GM19467 (cell line): ENCODE measurements around the gene MYLK.

Source experiments
- ATAC-seq: cut with Tn5 transposase; IDR thresholded peaks from one replicate; pipeline ENCODE4 v1.9.1; 2021; ENCODE audit warnings: mild to moderate bottlenecking, moderate library complexity; ENCODE audit not compliant: unreplicated experiment

The MYLK gene

DNA sequence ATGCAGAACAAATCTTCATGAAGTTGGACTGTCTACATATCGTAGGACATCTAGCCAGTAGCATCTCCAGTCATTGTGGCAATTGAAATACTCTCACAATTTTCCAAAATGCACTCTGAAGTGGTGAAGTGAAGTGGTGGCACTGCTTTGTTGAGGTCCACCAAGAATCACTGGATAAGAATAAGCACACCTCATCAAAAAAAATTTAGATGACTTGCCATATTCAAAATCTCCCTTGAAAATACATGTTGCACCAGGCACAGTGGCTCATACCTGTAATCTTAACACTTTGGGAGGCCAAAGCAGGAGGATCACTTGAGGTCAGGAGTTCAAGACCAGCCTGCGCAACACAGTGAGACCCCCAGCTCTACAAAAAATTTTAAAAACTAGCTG lies 312.2 kb downstream of the MYLK start:
- no peak for ATAC-seq

DNA sequence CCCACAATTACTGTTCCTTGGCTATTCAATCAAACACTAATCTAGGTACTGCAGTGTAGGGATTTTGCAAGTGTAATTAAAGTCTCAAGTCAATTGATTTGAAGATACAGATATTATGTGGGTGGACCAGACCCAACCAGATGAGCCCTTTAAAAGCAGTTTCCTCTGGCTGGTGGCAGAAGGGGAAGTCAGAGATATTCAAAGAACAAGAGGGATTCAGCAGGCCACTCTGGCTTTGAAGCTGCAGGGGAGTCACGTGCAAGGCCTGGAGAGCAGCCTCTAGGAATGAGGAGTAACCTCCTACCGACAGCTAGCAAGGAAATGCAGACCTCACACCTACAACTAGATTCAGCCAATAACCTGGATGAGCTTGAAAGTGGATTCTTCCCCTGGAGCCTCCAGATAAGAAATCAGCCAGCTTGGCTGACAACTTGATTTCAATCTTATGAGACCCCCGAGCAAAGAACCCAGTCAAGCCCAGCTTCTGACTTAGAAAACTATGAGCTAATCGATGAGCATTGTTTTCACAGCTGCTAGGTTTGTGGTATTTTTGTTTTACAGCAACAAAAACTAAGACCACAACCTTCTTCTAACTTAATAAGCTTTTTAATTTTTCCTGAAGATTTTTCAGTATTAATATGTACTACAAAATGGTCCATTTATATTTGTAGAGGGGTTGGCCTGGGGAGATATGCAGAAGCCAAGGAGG lies 312.7 kb downstream of the MYLK start:
- ATAC-seq: no peak

DNA sequence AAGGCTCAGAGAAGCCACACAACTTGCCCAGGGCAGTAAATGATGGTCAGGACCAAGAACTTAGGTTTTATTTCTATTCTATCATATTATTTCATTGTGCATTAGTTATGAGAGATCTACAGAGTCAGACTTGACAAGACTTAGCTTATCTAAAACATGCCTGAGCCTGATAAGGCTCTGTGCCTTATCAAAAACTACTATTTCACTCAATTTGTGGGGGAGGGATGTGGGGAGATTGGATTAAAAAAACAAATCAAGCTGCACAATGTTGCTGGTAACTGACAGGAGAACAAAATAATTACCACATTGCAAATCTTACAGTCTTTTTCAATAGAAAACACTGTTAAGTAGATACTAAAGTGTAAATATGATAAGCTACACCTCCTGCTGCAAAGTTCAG lies 315.3 kb downstream of the MYLK start:
- no peak for ATAC-seq

DNA sequence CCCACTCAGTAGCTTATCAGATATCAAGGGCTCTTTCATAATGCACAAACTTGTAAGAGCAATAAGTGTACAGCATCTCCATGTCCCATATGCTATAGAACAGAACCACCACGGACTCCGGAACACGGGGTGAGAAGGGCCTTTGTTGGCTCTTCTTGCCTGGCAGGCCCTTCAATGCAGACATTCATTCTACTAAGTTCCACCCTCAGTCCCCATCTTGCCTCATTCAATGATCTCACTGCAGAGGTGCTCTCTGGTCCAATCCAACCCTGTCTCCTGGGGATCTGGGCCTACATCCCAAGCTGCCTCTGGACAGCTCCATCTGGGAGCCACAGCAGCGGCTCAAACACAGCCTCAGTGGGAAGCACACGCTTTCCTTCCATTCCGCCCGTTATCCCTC lies 316.1 kb downstream of the MYLK start:
- ATAC-seq: no peak

DNA sequence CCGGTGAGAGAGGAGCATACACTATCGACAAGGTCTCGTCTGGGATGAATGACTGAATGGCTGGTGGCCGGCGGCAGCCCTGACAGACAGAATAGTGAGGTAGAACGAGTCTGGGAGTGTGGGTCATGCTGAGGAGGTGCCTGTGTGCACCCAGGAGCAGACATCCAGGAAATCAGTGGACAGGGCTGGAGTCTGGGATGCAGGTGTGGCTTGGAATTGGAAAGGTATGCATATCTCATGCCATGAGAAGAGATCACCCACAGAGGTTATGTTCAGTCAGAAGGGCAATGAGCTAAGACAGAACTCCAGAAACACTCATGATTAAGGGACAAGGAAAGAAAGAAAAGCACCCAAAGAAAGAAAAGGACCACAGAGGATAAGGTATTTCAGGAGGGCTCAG lies 320.1 kb downstream of the MYLK start:
- no peak for ATAC-seq

DNA sequence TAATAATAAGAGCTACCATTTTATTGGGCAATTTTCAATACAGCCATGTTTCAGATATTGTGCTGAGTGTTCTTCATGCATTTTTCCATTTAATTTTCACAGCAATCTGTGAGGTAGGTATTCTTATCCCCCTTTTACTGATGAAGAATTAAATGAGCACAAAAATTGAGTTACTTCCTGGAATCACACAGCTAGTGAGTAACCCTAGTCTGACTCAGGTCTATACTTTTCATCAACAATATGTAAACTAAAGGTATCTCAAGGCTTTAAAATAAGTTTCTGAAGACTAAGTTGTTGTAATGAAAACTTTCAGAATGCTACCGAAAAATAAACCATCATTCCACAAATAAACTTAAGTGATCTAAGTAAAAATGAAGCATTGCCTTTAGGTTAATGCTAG lies 321.6 kb downstream of the MYLK start:
- no peak for ATAC-seq

DNA sequence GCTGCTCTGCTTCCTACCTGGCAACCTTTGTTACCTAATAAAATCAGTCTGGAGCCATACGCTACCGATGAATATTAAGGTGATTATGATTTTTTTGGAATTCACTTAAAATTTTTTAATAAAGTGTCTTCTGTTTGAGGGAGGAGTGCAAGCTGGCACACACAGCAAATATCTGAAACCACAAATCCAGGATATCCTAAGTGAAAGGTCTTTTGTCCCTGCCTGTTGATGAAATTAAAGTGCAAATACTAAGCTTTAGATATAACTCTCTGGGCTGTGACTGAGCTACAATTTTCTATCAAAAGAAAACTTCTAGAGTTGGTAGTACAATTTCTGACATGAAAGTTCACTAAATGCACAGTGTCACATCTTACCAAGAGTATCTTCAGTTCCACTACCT lies 322.9 kb downstream of the MYLK start:
- no peak for ATAC-seq
